B cell (primary cell): ENCODE results near the gene ZFYVE9. TPM values are rescaled to one million over a fixed set of nuclear protein-coding genes. Genes with fewer than 3 reads are reported as not detected.

Experiments
- ATAC-seq: fragments of 200-7000 bp; cut with Tn5 transposase; one replicate; pipeline ENCODE4 v1.10.0; 2021; ENCODE audit warnings: low read depth, mild to moderate bottlenecking, moderate number of reproducible peaks, moderate library complexity
- CTCF ChIA-PET: fragments of 350-600 bp; sonication (Branson Sonifier 250); formaldehyde crosslinking; loops from one replicate; lab custom pipeline; 2021; ENCODE audit warnings: antibody characterized with exemption, inconsistent platforms; lab: Charles Lee
- POLR2A ChIA-PET: fragments of 350-600 bp; sonication (Branson Sonifier 250); formaldehyde crosslinking; loops from one replicate; lab custom pipeline; 2021; ENCODE audit warnings: antibody characterized with exemption; lab: Charles Lee
- DNase-seq: peaks from one replicate; pipeline ENCODE4 v3.0.0; 2013
- H2AFZ ChIP-seq: 2 replicates; pipeline ENCODE4 v1.6.1; 2012; ENCODE audit warnings: mild to moderate bottlenecking, low read depth, low read length; ENCODE audit not compliant: insufficient read depth, poor library complexity, severe bottlenecking
- H3K27ac ChIP-seq, 2 donors: 1 replicate in 1 of 2; 2 replicates in 1 of 2; pipeline ENCODE4 v1.5.1; 2012 to 2013; ENCODE audit warnings: low read length in 2 of 2, mild to moderate bottlenecking in 2 of 2, moderate library complexity in 1 of 2
- H3K27me3 ChIP-seq, 4 experiments: fragments of 200-600 bp in 1 of 4; sonication (generic) in 1 of 4; replicated peaks in 1 of 4; 1 replicate in 2 of 4; 2 replicates in 2 of 4; pipeline versions ENCODE4 v1.6.1 to v1.7.0; 2013 to 2016; ENCODE audit warnings: low read length in 3 of 4, mild to moderate bottlenecking in 2 of 4, mixed read lengths in 1 of 4, moderate library complexity in 1 of 4; ENCODE audit not compliant: insufficient read depth in 4 of 4, control insufficient read depth in 3 of 4; ENCODE audit errors: control extremely low read depth in 1 of 4
- H3K36me3 ChIP-seq, 2 experiments: replicated peaks in 1 of 2; 1 replicate in 1 of 2; 2 replicates in 1 of 2; pipeline versions ENCODE4 v1.6.1 to v1.7.1; 2013; ENCODE audit warnings: low read length in 1 of 2; ENCODE audit not compliant: insufficient read depth in 2 of 2, control insufficient read depth in 1 of 2; ENCODE audit errors: control extremely low read depth in 1 of 2, extremely low read depth in 1 of 2
- H3K4me1 ChIP-seq, 2 donors: fragments of 200-600 bp in 1 of 2; sonication (generic) in 1 of 2; 1 replicate in 1 of 2; 2 replicates in 1 of 2; pipeline versions ENCODE4 v1.5.1 to v1.6.1; 2013 to 2017; ENCODE audit warnings: low read length in 2 of 2; ENCODE audit not compliant: control insufficient read depth in 2 of 2, insufficient read depth in 2 of 2
- H3K4me2 ChIP-seq: replicated peaks from 2 replicates; pipeline ENCODE3; 2012; ENCODE audit warnings: mild to moderate bottlenecking, low read depth, low read length; ENCODE audit not compliant: poor library complexity, severe bottlenecking
- H3K4me3 ChIP-seq, 5 experiments: fragments of 200-600 bp in 1 of 5; sonication (generic) in 1 of 5; 1 replicate in 3 of 5; 2 replicates in 2 of 5; pipeline versions ENCODE4 v1.5.1 to v1.7.0; 2011 to 2016; ENCODE audit warnings: low read length in 4 of 5, mild to moderate bottlenecking in 4 of 5, low read depth in 2 of 5, control low read depth in 1 of 5, moderate library complexity in 1 of 5; ENCODE audit not compliant: insufficient read depth in 1 of 5; ENCODE audit errors: control extremely low read depth in 1 of 5, extremely low read depth in 1 of 5
- H3K79me2 ChIP-seq: fragments of 200-600 bp; sonication (generic); one replicate; pipeline ENCODE4 v1.6.0; 2016; ENCODE audit warnings: low read length; ENCODE audit not compliant: control insufficient read depth, insufficient read depth
- H3K9ac ChIP-seq: fragments of 200-600 bp; sonication (generic); 2 replicates; pipeline ENCODE4 v1.6.1; 2017; ENCODE audit warnings: mild to moderate bottlenecking, low read length, moderate library complexity
- H3K9me3 ChIP-seq, 3 donors: one replicate each; pipeline versions ENCODE4 v1.6.1 to v1.7.1; 2013; ENCODE audit warnings: low read length in 2 of 3; ENCODE audit not compliant: control insufficient read depth in 2 of 3, insufficient read depth in 1 of 3; ENCODE audit errors: control extremely low read depth in 1 of 3
- H4K20me1 ChIP-seq: 2 replicates; pipeline ENCODE4 v1.6.0; 2012; ENCODE audit warnings: mild to moderate bottlenecking, low read length; ENCODE audit not compliant: insufficient read depth, control insufficient read depth, poor library complexity, severe bottlenecking
- H3K27ac Mint-ChIP-seq: one replicate; pipeline ENCODE4 v1.8.0; 2021; ENCODE audit warnings: mixed read lengths
- H3K27me3 Mint-ChIP-seq: one replicate; pipeline ENCODE4 v1.8.0; 2021; ENCODE audit warnings: mixed read lengths
- H3K4me1 Mint-ChIP-seq: one replicate; pipeline ENCODE4 v1.8.0; 2021; ENCODE audit warnings: mixed read lengths
- H3K4me3 Mint-ChIP-seq: one replicate; pipeline ENCODE4 v1.8.0; 2021; ENCODE audit warnings: mixed read lengths
- H3K9me3 Mint-ChIP-seq: one replicate; pipeline ENCODE4 v1.8.0; 2022; ENCODE audit warnings: mixed read lengths; ENCODE audit not compliant: insufficient read depth
- EZH2 ChIP-seq: IDR thresholded peaks from 2 replicates; pipeline ENCODE4 v1.6.1; 2012; ENCODE audit warnings: borderline replicate concordance, low read depth, mild to moderate bottlenecking, moderate library complexity, low read length; ENCODE audit not compliant: insufficient read depth, poor library complexity, severe bottlenecking
- WGBS: methylation state at CpG from one replicate; pipeline ENCODE4 v1.1.5; 2013; ENCODE audit warnings: missing lambda C conversion rate; ENCODE audit not compliant: insufficient coverage; 5-methylcytosine and 5-hydroxymethylcytosine counted together
- intact Hi-C: fragments of 100-400 bp; cut with micrococcal nuclease; formaldehyde crosslinking; loops from one replicate; pipeline ENCODE4 v1.10.0; 2022
- polyA plus RNA-seq: library from polyadenylated mRNA; depleted of rRNA; stranded (reverse); fragments of >200 nt; gene quantifications from 2 replicates; pipeline ENCODE4 v1.2.3, GENCODE V29; 2012
- total RNA-seq, 2 donors: library from RNA; stranded (reverse); fragments of 120-200 nt in 1 of 2; gene quantifications; 1 replicate in 1 of 2; 2 replicates in 1 of 2; pipeline versions ENCODE4 v1.2.3 to v1.2.4, GENCODE V29; 2013 to 2022
- TF ChIP-seq, protein P1 (sequence below): fragments of 200-600 bp; IDR thresholded peaks from one replicate; pipeline ENCODE4 v1.8.0; 2022; ENCODE audit warnings: antibody characterized with exemption, mild to moderate bottlenecking

The ZFYVE9 gene
- total and polyA plus RNA-seq, 2 donors (not counting 1 experiment from before 2014, with no cell fraction given): 0.16 to 3.3 TPM

DNA sequence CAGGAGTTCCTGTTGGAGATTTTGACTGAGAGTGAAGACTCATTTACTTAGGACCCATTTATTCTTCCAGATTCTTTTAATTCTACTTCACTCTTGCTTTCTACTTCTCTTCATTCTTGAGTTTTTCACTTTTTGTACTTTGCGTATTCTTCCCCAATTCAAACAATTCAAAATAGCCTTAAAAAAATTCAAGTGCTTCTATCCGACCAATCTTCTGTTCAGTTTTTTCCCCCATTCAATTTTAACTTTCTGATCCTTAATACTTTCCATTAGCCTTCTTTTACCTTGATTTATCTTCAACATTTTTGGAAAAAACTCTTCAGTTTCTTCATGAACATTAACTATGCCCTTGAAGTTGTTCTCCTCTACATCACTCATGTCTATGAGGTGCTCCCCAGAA lies 21.1 kb downstream of the ZFYVE9 start:
- no peaks in the 10 kb centered on the region for H3K9me3 Mint-ChIP-seq

DNA sequence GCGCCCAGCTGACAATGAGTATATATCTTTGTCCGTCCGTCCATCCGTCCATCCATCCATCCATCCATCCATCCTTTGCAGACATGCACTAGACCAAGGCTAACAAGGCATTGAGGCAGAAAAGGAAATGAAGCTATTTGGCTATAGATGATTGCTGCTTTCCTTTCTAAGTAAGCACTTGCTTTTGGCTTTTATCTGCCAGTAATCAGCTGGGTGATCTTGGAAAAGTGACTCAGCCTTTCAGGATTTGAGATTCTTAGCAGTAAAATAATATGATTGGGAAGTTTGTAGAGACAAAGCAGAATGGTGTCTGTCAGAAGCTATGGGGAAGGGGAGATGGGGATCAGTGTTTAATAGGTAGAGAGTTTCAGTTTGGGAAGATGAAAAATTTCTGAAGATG lies 22.7 kb downstream of the ZFYVE9 start:
- H3K9ac ChIP-seq: no peak overlapping the region
- CTCF ChIA-PET: interaction anchor here (1.0 kb wide), 1 partner anchor 41 kb away, joined by 3 read pairs; no protein-coding TSS in a partner anchor
- no peak overlapping the region for H2AFZ ChIP-seq
- no peaks in the 10 kb centered on the region for H3K36me3 ChIP-seq
- no peaks in the 10 kb centered on the region for H4K20me1 ChIP-seq
- H3K27me3 Mint-ChIP-seq: peaks cover 7% of the 10 kb centered on the region
- H3K4me2 ChIP-seq: no peak overlapping the region
- no peak for DNase-seq
- no peaks in the 10 kb centered on the region for H3K27me3 ChIP-seq
- no peak overlapping the region for H3K27ac ChIP-seq
- no peaks in the 10 kb centered on the region for H3K79me2 ChIP-seq
- no peak overlapping the region for H3K4me3 Mint-ChIP-seq
- H3K4me3 ChIP-seq: no peak overlapping the region
- POLR2A ChIA-PET: no interaction called here
- no peaks in the 10 kb centered on the region for H3K9me3 Mint-ChIP-seq
- TF ChIP-seq EZH2: no peak
- TF ChIP-seq, protein P1, sequence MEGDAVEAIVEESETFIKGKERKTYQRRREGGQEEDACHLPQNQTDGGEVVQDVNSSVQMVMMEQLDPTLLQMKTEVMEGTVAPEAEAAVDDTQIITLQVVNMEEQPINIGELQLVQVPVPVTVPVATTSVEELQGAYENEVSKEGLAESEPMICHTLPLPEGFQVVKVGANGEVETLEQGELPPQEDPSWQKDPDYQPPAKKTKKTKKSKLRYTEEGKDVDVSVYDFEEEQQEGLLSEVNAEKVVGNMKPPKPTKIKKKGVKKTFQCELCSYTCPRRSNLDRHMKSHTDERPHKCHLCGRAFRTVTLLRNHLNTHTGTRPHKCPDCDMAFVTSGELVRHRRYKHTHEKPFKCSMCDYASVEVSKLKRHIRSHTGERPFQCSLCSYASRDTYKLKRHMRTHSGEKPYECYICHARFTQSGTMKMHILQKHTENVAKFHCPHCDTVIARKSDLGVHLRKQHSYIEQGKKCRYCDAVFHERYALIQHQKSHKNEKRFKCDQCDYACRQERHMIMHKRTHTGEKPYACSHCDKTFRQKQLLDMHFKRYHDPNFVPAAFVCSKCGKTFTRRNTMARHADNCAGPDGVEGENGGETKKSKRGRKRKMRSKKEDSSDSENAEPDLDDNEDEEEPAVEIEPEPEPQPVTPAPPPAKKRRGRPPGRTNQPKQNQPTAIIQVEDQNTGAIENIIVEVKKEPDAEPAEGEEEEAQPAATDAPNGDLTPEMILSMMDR: no peak
- H3K9me3 ChIP-seq: no peaks in the 10 kb centered on the region
- no peak overlapping the region for H3K27ac Mint-ChIP-seq
- WGBS: no CpG with 5 or more reads among the region's 4 CpGs
- no peaks in the 10 kb centered on the region for H3K4me1 Mint-ChIP-seq
- intact Hi-C loops: no loop called here
- no peak for ATAC-seq
- H3K4me1 ChIP-seq: no peaks in the 10 kb centered on the region

More for the DNA sequence above, 21.1 kb downstream of the ZFYVE9 start:
- WGBS: 80% methylated on average over 1 of the region's 2 CpGs
- CTCF ChIA-PET: no interaction called here
- Mint-ChIP-seq H3K4me1 (no peaks in the 10 kb centered on the region), H3K4me3 (no peak overlapping the region), H3K27me3 (peaks cover 8% of the 10 kb centered on the region), H3K27ac (no peak overlapping the region)
- Histone ChIP-seq H3K9ac (no peak overlapping the region), H3K4me2 (no peak overlapping the region), H3K27me3 (peaks cover 0 to 5% (median 0%) of the 10 kb centered on the region in 4 experiments), H3K79me2 (no peaks in the 10 kb centered on the region), H3K36me3 (no peaks in the 10 kb centered on the region), H2AFZ (no peak overlapping the region), H3K4me1 (no peaks in the 10 kb centered on the region), H3K9me3 (no peaks in the 10 kb centered on the region), H3K4me3 (no peak overlapping the region), H3K27ac (no peak overlapping the region), H4K20me1 (no peaks in the 10 kb centered on the region)
- intact Hi-C loops: no loop called here
- TF ChIP-seq EZH2: no peak
- TF ChIP-seq, protein P1: no peak
- no peak for ATAC-seq
- POLR2A ChIA-PET: no interaction called here
- no peak for DNase-seq
